ENCODE results near the gene BUD31.

- TF ChIP-seq CHD1 (IDR thresholded peaks at IDR 0.05; ENCODE audit: low read depth, low read length) (no peak), POLR2A (IDR thresholded peaks at IDR 0.05; ENCODE audit: low read depth, low read length) (no peak), RAD21 (IDR thresholded peaks at IDR 0.05; ENCODE audit: low read length) (no peak), CTCF (conservative IDR thresholded peaks at IDR 0.05; ENCODE audit: low read depth, low read length) (no peak), BHLHE40 (IDR thresholded peaks at IDR 0.05; ENCODE audit: low read depth, low read length) (no peak), SMC3 (IDR thresholded peaks at IDR 0.05; ENCODE audit: low read depth, low read length) (no peak), MAZ (IDR thresholded peaks at IDR 0.05; ENCODE audit: borderline replicate concordance, low read depth, low read length) (no peak)
Measured at GRCh38 chr7:99448855-99449254, 40.1 kb downstream of the BUD31 start.

All from IMR-90 (cell line).